ENCODE measurements around the gene NDST1. TPM values are rescaled to one million over a fixed set of nuclear protein-coding genes. Genes with fewer than 3 reads are reported as not detected.

NDST1 gene
- total RNA-seq (2021; ENCODE audit: unreplicated experiment) (33.1 TPM), Bru-seq, nascent RNA (percentile 68 among the genes with signal in this experiment), BruChase-seq, experiment 1, labeled RNA remaining after a 6-hour chase (percentile 83 among the genes with signal in this experiment), BruChase-seq, experiment 2, labeled RNA remaining after a 2-hour chase (percentile 76 among the genes with signal in this experiment)
- 14.9 and 19.5 TPM in 2 replicates for polyA plus RNA-seq (2012)
- long read RNA-seq, partial matches to known transcripts, result 4 of 17 reads
- long read RNA-seq, other reads (novel, unspliced or antisense), result 13 of 17 reads

- POLR2A ChIA-PET, result no interaction called here
- H3K36me3 ChIP-seq (ENCODE audit: control insufficient read depth in 1 of 2, insufficient read depth in 2 of 2, low read length in 2 of 2), result no peaks in the 10 kb centered on the region
- intact Hi-C loops (cut with micrococcal nuclease), result no loop called here
- H3K4me1 ChIP-seq (ENCODE audit: control insufficient read depth in 1 of 2, insufficient read depth in 2 of 2, low read length in 2 of 2), result peaks cover 8 to 40% of the 10 kb centered on the region in 2 experiments; a peak in 3 of 4 replicates
- H3K79me2 ChIP-seq (ENCODE audit: insufficient read depth, low read length), result peaks cover 77% of the 10 kb centered on the region
- no peaks in the 10 kb centered on the region for H3K9me2 ChIP-seq (ENCODE audit: insufficient read depth)
- RAD21 ChIA-PET (ENCODE audit: low non-redundant PET in 1 of 2, low total read pairs in 2 of 2, uncharacterized antibody in 2 of 2, unreplicated experiment in 2 of 2), result no interaction called here
- H3K27ac ChIP-seq (ENCODE audit: low read depth, low read length), result no peak within 1 kb of the TSS
- no peak within 1 kb of the TSS for H3K4me2 ChIP-seq (ENCODE audit: low read length)
- ATAC-seq, result no peak
- CTCF ChIA-PET, result no interaction called here
- BruUV-seq (replicated peaks), result no TSS peak
- H4K20me1 ChIP-seq (ENCODE audit: insufficient read depth), result no peaks in the 10 kb centered on the region; the same call in 1 of the 2 replicates
- H3K9ac ChIP-seq (ENCODE audit: low read length), result no peak within 1 kb of the TSS
- TF ChIP-seq JUND (IDR thresholded peaks at IDR 0.05) (no peak), YY1 (IDR thresholded peaks at IDR 0.05; ENCODE audit: extremely low read depth, insufficient replicate concordance, low read depth, low read length) (no peak), ELF1 (IDR thresholded peaks at IDR 0.05; ENCODE audit: borderline replicate concordance, low read depth) (no peak), SP1 (IDR thresholded peaks at IDR 0.05; ENCODE audit: low read depth) (no peak), POLR2A (IDR thresholded peaks at IDR 0.05; ENCODE audit: borderline replicate concordance, extremely low read depth, insufficient read depth, insufficient read length) (no peak), EGR1 (IDR thresholded peaks at IDR 0.05; ENCODE audit: low read depth) (no peak), EZH2 (IDR thresholded peaks at IDR 0.05) (no peak), CTCF (IDR thresholded peaks at IDR 0.05 in 2 of 3, conservative IDR thresholded peaks at IDR 0.05 in 1 of 3; ENCODE audit: borderline replicate concordance in 1 of 3, insufficient read depth in 1 of 3, low read depth in 2 of 3, low read length in 2 of 3) (no peak), TCF7L2 (IDR thresholded peaks at IDR 0.05; ENCODE audit: borderline replicate concordance, extremely low read depth, insufficient read depth, insufficient read length) (no peak), CBX3 (IDR thresholded peaks at IDR 0.05; ENCODE audit: low read depth) (no peak), ZNF274 (IDR thresholded peaks at IDR 0.05; ENCODE audit: low read depth, low read length) (no peak), CEBPB (IDR thresholded peaks at IDR 0.05; ENCODE audit: low read depth) (no peak), ZFX (IDR thresholded peaks at IDR 0.05) (no peak), REST (IDR thresholded peaks at IDR 0.05; ENCODE audit: low read depth) (no peak), POLR2AphosphoS5 (IDR thresholded peaks at IDR 0.05; ENCODE audit: low read depth, low read length) (no peak), SIN3A (IDR thresholded peaks at IDR 0.05; ENCODE audit: low read depth) (no peak), FOSL1 (IDR thresholded peaks at IDR 0.05; ENCODE audit: low read depth) (no peak)
- H2AFZ ChIP-seq (ENCODE audit: low read depth, low read length, poor library complexity, severe bottlenecking), result no peak within 1 kb of the TSS
- no peaks in the 10 kb centered on the region for H3K27me3 ChIP-seq (ENCODE audit: insufficient read depth, low read length)
- no peaks in the 10 kb centered on the region for H3K9me3 ChIP-seq (ENCODE audit: control insufficient read depth in 1 of 2, insufficient read depth in 1 of 2, low read depth in 1 of 2, low read length in 2 of 2)
- H3K4me3 ChIP-seq (replicated peaks in 1 of 2; ENCODE audit: low read depth in 1 of 2, low read length in 2 of 2), result no peak within 1 kb of the TSS
- no peak for DNase-seq (ENCODE audit: low read depth, low spot score)
Measured at GRCh38 chr5:150507474-150508276, at the start of gene NDST1. Gene NDST1 (plus strand): TSS chr5:150508131. CDS start chr5:150521255, 13,124 bp downstream.
